T-helper 2 cell treated with Interferon-gamma antibody and Interleukin-4, amounts not matched to agents 5 μg/mL and 100 μg/mL, for 36 hours (primary cell): ENCODE measurements around the gene NCAPH2.
A peak's percentile ranks its signal among the peaks of the same experiment; 100 is the strongest.

Experiments used
- DNase-seq: peaks from one replicate; pipeline ENCODE4 v3.0.0; 2021; ENCODE audit warnings: low spot score
- H3K27ac Mint-ChIP-seq: one replicate; pipeline ENCODE4 v1.8.0; 2021; ENCODE audit warnings: mild to moderate bottlenecking, mixed read lengths
- H3K27me3 Mint-ChIP-seq: one replicate; pipeline ENCODE4 v1.8.0; 2021; ENCODE audit warnings: low read depth, mixed read lengths
- H3K36me3 Mint-ChIP-seq: one replicate; pipeline ENCODE4 v1.8.0; 2021; ENCODE audit warnings: low read depth, mixed read lengths
- H3K4me1 Mint-ChIP-seq: one replicate; pipeline ENCODE4 v1.8.0; 2021; ENCODE audit warnings: low read depth, mixed read lengths
- H3K4me3 Mint-ChIP-seq: one replicate; pipeline ENCODE4 v1.8.0; 2022; ENCODE audit warnings: mild to moderate bottlenecking, moderate library complexity, mixed read lengths
- H3K9me3 Mint-ChIP-seq: one replicate; pipeline ENCODE4 v1.8.0; 2021; ENCODE audit warnings: mixed read lengths

NCAPH2 gene

DNA sequence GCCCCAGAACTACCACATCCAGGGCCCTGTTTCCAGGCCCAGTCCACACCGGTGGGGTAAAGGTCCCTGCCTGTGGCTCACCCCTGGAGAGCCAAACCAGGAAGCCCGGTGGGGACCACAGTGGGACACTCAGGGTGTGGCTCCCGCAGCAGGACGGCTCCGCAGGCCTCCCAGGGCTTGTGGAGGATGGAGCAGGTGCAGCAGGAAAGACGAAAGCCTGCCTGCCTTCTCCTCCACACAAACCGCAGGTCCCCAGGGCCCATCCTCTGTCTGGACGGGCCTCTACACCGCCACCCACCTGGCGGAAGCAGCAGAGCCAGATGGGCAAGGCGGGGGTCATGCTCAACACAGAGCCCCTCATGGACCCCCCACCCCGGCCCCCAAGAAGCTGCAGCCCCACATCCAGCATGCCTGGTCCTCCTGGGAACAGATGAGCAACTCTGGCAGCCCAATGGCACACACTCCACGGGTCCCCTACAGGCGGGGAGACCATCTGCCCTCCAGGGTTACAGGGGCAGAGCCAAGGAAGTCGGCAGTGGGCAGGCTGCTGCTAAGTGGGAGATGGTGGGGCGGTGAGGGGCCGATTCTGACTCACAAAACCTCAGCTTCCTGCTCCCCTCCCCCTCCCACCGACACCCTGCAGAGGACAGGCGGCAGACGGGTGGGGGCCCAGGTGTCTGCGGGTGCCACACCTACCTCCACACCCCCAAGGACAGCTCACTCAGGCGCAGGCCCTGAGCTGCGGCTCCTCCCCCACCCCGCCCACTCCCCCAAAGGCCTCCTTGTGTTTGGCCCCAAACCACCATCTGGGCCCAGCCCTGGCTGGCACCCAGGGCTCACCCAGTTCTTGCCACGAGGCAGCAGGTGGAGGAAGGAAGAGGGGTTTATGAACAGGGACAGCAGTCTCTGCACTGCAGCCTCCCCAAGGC is 38.4 kb upstream of the NCAPH2 start:
- H3K27me3 Mint-ChIP-seq, result no peaks in the 10 kb centered on the region
- no peaks in the 10 kb centered on the region for H3K9me3 Mint-ChIP-seq
- H3K4me1 Mint-ChIP-seq, result peaks cover 40% of the 10 kb centered on the region
- peak; percentile 90 for DNase-seq
- H3K36me3 Mint-ChIP-seq, result peaks cover 35% of the 10 kb centered on the region
- peak overlapping the region; percentile 90 for H3K27ac Mint-ChIP-seq
- peak overlapping the region; percentile 79 for H3K4me3 Mint-ChIP-seq

DNA sequence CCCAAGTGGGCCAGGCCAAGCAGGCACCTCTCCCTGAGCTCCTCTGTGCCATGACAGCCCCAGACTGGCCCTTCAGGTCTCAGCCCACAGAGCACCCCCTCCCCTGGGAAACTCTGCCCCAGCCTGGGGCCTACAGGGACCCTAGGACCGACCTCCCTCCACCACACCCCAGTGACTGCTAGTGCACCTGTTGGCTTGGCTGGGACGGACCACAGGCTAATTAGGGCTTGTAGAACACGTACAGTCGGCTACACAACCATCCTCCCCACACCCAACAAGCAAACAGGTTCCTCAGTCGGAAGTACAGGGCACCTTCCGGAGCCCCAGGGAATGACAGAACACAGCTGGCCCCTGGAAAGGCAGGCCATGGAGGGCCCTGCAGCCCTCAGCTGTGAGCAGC is 37.5 kb upstream of the NCAPH2 start:
- DNase-seq, result no peak
- peak overlapping the region; percentile 90 for H3K27ac Mint-ChIP-seq
- H3K36me3 Mint-ChIP-seq, result peaks cover 32% of the 10 kb centered on the region
- peaks cover 40% of the 10 kb centered on the region for H3K4me1 Mint-ChIP-seq
- H3K27me3 Mint-ChIP-seq, result no peaks in the 10 kb centered on the region
- no peaks in the 10 kb centered on the region for H3K9me3 Mint-ChIP-seq
- peak overlapping the region; percentile 79 for H3K4me3 Mint-ChIP-seq

DNA sequence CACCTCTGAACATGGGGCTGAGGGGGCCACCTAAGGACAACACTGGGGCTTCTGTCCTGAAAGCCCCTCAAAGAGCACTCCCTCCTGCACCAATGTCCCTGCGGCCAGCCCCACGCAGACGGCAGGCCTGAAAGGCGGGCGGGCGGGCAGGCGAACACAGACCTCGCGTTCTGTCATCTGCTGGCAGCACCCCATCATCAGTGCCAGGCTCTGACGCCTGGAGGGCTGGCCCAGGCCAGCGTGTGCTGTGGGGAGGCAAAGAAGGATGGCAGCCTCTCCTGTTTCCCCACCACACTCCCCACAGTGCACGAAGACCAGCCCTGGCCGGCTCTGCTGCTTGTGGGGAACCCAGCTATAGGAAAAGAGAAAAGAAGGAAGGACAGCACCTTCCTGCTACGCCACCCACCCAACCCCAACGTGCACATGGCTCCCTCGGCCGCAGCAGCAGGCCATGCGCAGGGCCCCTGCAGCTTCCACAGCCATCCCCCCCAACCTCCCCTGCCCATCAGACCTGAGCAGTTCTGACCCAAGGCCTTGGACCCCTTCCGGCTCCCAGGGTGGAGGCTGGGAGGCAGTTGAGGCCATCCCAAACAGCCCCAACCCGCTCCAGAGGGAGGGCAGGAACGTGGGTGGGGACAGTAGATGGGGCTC is 36.7 kb upstream of the NCAPH2 start:
- Mint-ChIP-seq H3K4me3 (peak overlapping the region; percentile 79), H3K27ac (peak overlapping the region; percentile 90), H3K4me1 (peaks cover 40% of the 10 kb centered on the region), H3K27me3 (no peaks in the 10 kb centered on the region), H3K9me3 (no peaks in the 10 kb centered on the region), H3K36me3 (peaks cover 25% of the 10 kb centered on the region)
- no peak for DNase-seq

DNA sequence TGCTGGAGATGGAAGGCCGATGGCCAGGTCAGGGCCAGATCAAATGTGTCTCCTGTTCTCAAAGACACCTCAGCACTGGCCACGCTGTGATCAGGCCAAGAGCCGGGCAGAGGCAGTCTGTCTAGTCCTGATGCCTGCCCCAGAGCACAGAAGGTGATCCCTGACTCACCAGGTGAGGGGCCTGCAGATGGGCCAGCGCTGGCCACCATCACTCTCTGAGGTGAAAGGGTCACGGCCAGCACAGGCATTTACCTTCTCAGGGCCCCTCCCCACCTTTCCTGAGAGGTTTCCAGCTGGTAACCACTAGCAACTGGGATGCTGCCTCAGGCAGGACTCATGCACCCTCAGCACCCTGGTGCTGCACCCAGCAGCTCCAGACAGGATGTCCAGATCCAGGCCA is 36.1 kb upstream of the NCAPH2 start:
- Mint-ChIP-seq H3K4me1 (peaks cover 41% of the 10 kb centered on the region), H3K9me3 (no peaks in the 10 kb centered on the region), H3K4me3 (peak overlapping the region; percentile 34), H3K36me3 (peaks cover 18% of the 10 kb centered on the region), H3K27me3 (no peaks in the 10 kb centered on the region), H3K27ac (peak overlapping the region; percentile 41)
- DNase-seq, result no peak

DNA sequence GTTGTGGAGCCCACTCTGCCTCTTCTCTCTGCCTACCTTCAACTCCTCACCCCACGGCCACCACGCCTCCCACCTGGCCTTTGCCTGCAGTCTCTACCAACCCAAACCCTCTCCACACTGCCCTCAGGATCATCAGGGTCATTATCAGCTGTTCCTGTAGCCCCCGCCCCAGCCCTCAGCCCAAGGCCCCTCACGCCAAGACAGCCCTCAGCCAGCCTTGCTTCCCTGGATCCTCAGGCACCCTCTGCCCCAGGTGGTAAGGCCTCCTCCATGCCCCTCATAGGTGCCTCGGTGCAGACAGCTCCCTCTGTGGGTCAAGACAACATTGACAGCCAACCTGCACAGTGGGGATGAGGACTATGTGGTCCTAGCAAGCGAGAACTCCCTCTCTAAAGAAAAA is 34.9 kb upstream of the NCAPH2 start:
- peaks cover 13% of the 10 kb centered on the region for H3K36me3 Mint-ChIP-seq
- H3K9me3 Mint-ChIP-seq, result no peaks in the 10 kb centered on the region
- no peaks in the 10 kb centered on the region for H3K27me3 Mint-ChIP-seq
- H3K27ac Mint-ChIP-seq, result peak overlapping the region; percentile 83
- DNase-seq, result peak; percentile 32
- peak overlapping the region; percentile 92 for H3K4me3 Mint-ChIP-seq
- H3K4me1 Mint-ChIP-seq, result peaks cover 45% of the 10 kb centered on the region

DNA sequence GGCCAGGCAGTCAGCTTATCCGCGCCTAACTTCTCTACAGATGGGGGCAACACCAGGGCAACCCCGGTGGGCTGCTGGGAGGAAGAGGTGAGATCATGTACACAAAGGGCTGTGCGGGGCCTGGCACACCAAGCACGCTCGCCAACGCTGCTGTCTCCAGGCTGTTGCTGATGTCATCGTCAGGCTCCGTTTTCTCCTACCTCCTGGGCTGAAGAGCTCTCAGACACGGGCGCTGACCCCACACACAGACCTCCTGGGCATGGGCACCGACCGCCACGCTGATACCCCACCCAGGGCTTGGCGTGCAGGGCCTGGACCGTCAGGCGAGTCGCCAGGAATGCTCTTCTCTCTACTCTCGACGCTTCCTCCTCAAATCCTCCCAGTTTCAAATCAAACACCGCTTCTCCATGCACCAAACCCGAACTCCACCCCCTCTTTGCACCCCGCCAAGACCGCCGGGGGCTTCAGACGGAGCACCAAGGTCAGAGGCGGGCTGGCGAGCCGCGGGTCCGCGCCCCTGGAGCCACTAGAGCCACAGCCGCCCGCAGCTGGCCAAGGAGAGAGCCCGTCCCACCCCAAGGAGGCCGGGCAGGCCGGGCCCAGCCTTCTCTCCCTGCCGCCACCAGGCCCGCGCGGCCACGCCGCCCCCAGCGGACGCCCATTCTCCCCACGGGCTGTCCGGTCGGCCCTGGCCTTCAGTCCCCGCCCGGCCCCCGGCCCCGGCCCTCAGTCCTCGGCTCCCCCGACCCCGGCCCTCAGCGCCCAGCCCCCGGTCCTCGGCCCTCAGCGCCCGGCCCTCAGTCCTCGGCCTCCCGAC is 34.0 kb upstream of the NCAPH2 start:
- DNase-seq, result peak; percentile 31
- Mint-ChIP-seq H3K36me3 (peaks cover 13% of the 10 kb centered on the region), H3K9me3 (no peaks in the 10 kb centered on the region), H3K27me3 (no peaks in the 10 kb centered on the region), H3K4me1 (peaks cover 37% of the 10 kb centered on the region), H3K4me3 (peak overlapping the region; percentile 92), H3K27ac (peak overlapping the region; percentile 83)

DNA sequence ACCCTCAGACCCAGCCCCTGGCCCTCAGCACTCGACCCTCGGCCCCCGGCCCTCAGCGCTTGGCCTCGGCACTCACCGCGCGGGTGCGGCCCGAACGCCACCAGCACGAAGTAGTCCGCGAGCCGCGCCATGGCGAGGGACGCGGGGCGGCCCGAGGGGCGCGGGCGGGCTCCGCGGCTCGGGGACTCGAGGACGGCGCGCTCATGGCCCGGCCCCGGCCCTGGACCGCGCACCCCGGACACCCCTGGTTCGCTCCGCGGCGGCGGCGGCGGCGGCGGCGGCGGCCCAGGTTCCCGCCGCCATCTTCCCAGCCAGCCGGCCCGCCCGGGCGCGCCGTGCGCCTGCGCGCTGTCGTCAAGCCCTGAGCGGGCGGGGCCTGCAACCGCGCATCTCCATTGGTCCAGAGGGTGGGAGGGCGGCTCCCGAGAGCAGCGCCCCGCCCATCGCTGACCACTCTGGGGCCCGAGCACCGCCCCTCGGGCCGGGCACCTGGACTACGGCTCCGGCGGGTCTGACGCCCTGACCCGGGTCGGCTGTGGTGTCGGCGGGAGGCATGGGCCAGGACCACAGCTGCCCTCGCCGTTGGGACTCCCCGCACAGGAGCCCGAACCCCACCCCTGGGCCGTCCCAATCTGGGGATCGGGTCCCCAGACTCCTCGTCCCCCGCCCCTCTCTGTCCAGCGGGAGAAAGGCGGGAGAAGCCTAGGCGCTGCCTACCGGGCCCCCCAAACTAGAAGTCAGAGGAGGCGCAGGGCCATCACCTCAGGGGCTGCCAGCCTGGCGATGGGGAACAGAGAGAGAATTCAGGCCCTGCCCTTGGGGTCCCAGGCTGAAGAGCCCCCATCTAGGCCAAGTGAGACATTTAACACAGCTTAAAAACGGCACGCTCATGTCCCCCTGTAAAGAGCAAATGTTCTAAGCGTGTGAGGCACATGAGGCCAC is 33.0 kb upstream of the NCAPH2 start, which contains the start of gene SBF1:
Gene SBF1 (minus strand): TSS at position 326 of the 942 bp plus-strand sequence. CDS start 195 bp downstream, at position 131.
- peak within 1 kb of the TSS; percentile 92 for H3K4me3 Mint-ChIP-seq
- peaks cover 13% of the 10 kb centered on the region for H3K36me3 Mint-ChIP-seq
- H3K4me1 Mint-ChIP-seq, result peaks cover 35% of the 10 kb centered on the region
- H3K27ac Mint-ChIP-seq, result peak within 1 kb of the TSS; percentile 83
- no peaks in the 10 kb centered on the region for H3K9me3 Mint-ChIP-seq
- DNase-seq, result peak; percentile 91
- peaks cover 4% of the 10 kb centered on the region for H3K27me3 Mint-ChIP-seq

DNA sequence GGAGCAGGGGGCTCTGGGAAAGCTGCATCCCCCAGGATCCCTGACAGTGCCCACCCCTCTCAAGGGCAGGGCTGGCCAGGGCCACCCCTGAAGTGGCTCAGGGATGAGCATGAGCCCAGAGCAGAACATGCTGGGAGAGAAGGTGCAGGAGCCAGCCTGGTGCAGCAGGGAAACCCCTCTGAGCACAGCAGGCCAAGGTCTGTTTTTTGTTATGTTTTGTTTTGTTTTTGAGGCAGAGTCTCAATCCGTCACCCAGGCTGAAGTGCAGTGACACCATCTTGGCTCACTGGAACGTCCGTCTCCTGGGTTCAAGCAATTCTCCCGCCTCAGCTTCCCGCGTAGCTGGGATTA is 32.4 kb upstream of the NCAPH2 start:
- H3K27me3 Mint-ChIP-seq, result peaks cover 11% of the 10 kb centered on the region
- no peaks in the 10 kb centered on the region for H3K9me3 Mint-ChIP-seq
- peak overlapping the region; percentile 64 for H3K4me3 Mint-ChIP-seq
- H3K36me3 Mint-ChIP-seq, result peaks cover 9% of the 10 kb centered on the region
- DNase-seq, result no peak
- peaks cover 29% of the 10 kb centered on the region for H3K4me1 Mint-ChIP-seq
- H3K27ac Mint-ChIP-seq, result peak overlapping the region; percentile 26

DNA sequence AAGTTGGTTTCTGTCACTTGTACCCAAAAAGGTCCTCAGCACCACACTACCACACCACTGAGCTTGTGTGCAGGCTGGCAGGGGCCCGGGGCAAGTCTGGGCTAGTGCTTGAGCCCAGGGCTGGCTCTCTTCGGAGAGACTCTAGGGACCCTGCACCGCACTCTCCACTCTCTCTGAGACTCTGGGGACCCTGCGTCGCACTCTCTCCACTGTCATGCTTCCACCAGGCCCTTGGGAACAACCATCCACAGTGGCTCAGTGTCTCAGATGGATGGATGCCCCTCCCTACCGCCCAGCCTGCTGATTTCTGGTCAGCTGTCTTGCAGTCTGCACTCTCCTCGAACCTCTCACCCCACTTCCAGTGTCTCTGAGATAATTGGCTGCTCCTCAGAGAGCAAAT is 31.2 kb upstream of the NCAPH2 start:
- no peaks in the 10 kb centered on the region for H3K9me3 Mint-ChIP-seq
- peaks cover 21% of the 10 kb centered on the region for H3K4me1 Mint-ChIP-seq
- H3K36me3 Mint-ChIP-seq, result peaks cover 9% of the 10 kb centered on the region
- peak overlapping the region; percentile 64 for H3K4me3 Mint-ChIP-seq
- H3K27me3 Mint-ChIP-seq, result peaks cover 12% of the 10 kb centered on the region
- no peak for DNase-seq
- no peak overlapping the region for H3K27ac Mint-ChIP-seq

DNA sequence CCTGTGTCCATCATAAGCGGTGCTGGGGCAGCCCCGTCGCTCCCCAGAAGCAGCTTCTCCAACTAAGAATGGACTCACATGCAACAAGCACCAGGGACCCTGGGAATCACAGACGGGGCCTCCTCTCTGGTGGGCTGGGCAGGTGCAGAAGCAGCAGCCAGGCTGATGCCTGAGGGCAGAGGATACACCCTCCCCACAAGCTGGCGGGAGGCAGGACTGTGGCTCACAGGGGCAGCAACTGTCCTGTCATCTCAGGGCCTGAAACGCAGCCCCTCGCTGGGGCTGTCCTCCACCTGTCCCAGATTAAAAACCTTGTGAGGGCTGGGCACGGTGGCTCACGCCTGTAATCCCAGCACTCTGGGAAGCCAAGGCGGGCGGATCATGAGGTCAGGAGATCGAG is 30.1 kb upstream of the NCAPH2 start:
- no peak for DNase-seq
- Mint-ChIP-seq H3K27me3 (peaks cover 12% of the 10 kb centered on the region), H3K4me1 (peaks cover 13% of the 10 kb centered on the region), H3K4me3 (no peak overlapping the region), H3K36me3 (peaks cover 5% of the 10 kb centered on the region), H3K27ac (no peak overlapping the region), H3K9me3 (no peaks in the 10 kb centered on the region)

DNA sequence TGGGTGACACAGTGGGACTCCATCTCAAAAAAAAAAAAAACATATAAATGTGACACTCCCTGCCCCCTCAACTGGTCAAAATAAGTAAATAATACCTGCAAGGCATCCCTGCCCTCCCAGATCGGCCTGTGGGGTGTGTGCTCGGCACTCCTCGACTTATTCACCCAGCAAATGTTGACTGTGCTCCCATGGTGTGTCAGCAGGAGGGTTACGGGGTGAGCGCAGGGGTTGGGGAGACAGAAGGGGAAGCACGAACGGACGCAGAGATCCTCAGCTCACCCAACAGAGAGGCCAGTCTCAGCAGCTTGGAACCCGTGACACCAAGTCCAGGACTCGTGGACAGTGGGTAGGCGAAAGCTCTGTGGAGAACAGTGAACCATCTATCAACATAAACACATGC is 28.3 kb upstream of the NCAPH2 start:
- H3K4me1 Mint-ChIP-seq, result peaks cover 4% of the 10 kb centered on the region
- H3K9me3 Mint-ChIP-seq, result no peaks in the 10 kb centered on the region
- peak overlapping the region; percentile 80 for H3K4me3 Mint-ChIP-seq
- H3K27me3 Mint-ChIP-seq, result peaks cover 12% of the 10 kb centered on the region
- no peaks in the 10 kb centered on the region for H3K36me3 Mint-ChIP-seq
- H3K27ac Mint-ChIP-seq, result no peak overlapping the region
- DNase-seq, result no peak

DNA sequence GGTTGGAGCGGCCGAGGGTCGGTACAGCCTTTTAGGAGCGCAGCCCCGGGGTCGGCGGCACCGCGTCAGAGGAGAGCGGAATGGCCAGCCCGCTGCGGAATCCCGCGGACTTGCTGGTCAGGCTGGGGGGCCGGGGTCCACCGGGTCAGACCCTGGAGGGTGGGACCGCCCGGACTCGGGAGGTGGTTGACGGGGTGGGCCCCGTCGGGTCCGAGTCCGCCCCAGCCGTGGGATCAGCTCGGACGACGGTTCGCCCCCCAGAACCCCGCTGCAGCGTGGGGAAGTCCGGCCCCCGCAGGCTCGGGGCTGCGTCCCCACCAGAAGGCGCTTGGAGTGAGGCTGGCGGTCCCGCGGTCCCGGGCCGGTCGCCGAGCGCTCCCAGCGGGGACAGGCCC is 27.0 kb upstream of the NCAPH2 start:
- DNase-seq, result no peak
- Mint-ChIP-seq H3K27me3 (peaks cover 12% of the 10 kb centered on the region), H3K4me1 (peaks cover 4% of the 10 kb centered on the region), H3K9me3 (no peaks in the 10 kb centered on the region), H3K36me3 (no peaks in the 10 kb centered on the region), H3K27ac (no peak overlapping the region), H3K4me3 (peak overlapping the region; percentile 61)
